GM12878 (cell line): ENCODE results near the gene LDLRAD3. TPM values are rescaled to one million over a fixed set of nuclear protein-coding genes. Genes with fewer than 3 reads are reported as not detected.

Experiments
- ATAC-seq: fragments of 200-7000 bp; cut with Tn5 transposase; 3 replicates; pipeline ENCODE4 v1.9.1; 2020; ENCODE audit warnings: mild to moderate bottlenecking, moderate library complexity
- BruUV-seq: library from RNA; stranded (reverse); fragments of 400-500 nt; replicated peaks from 2 replicates; lab custom pipeline; 2021; lab: Mats Ljungman, UMichigan
- CTCF ChIA-PET: fragments of 300-600 bp; sonication (Branson Sonifier 250); formaldehyde crosslinking; extraction: SDS; loops from one replicate; lab custom pipeline; 2021; ENCODE audit warnings: inconsistent platforms; lab: Yijun Ruan, JAX
- POLR2A ChIA-PET: fragments of 350-600 bp; formaldehyde crosslinking; extraction: SDS; loops from one replicate; lab custom pipeline; 2021; ENCODE audit warnings: inconsistent platforms; lab: Charles Lee
- RAD21 ChIA-PET: fragments of 300-600 bp; sonication (Branson Sonifier 250); formaldehyde crosslinking; loops from one replicate; lab custom pipeline; 2023; ENCODE audit warnings: antibody characterized with exemption; ENCODE audit not compliant: unreplicated experiment; lab: Charles Lee
- SMC1A ChIA-PET: fragments of 300-600 bp; sonication (Branson Sonifier 250); formaldehyde crosslinking; loops from one replicate; lab custom pipeline; 2023; ENCODE audit not compliant: unreplicated experiment, uncharacterized antibody; lab: Charles Lee
- DNase-seq: peaks from one replicate; pipeline ENCODE4 v3.0.0-alpha.2; 2011; ENCODE audit warnings: low read depth, low spot score
- FAIRE-seq: peaks from 3 replicates; lab custom pipeline; 2011; peaks lifted over from hg19 to GRCh38; lab: Jason Lieb, UNC
- H2AFZ ChIP-seq: 2 replicates; pipeline ENCODE4 v1.6.0; 2011; ENCODE audit warnings: low read depth, low read length, control low read depth; ENCODE audit not compliant: control insufficient read depth
- H3K27ac ChIP-seq: 2 replicates; pipeline ENCODE4 v1.5.1; 2011; ENCODE audit warnings: control low read depth; ENCODE audit not compliant: control insufficient read depth, insufficient read depth
- H3K27me3 ChIP-seq, 2 experiments: replicated peaks in 1 of 2; 2 replicates each; pipeline versions ENCODE4 v1.6.0 to v1.6.1; 2011; ENCODE audit warnings: low read length in 1 of 2; ENCODE audit not compliant: control insufficient read depth in 2 of 2, insufficient read depth in 2 of 2
- H3K36me3 ChIP-seq, 2 experiments: 2 replicates each; pipeline ENCODE4 v1.5.1; 2011; ENCODE audit warnings: low read length in 1 of 2; ENCODE audit not compliant: control insufficient read depth in 2 of 2, insufficient read depth in 2 of 2
- H3K4me1 ChIP-seq: 2 replicates; pipeline ENCODE4 v1.6.1; 2011; ENCODE audit warnings: mild to moderate bottlenecking, low read length, moderate library complexity, mixed read lengths; ENCODE audit not compliant: control insufficient read depth, insufficient read depth
- H3K4me2 ChIP-seq: 2 replicates; pipeline ENCODE4 v1.6.0; 2011; ENCODE audit warnings: control low read depth; ENCODE audit not compliant: control insufficient read depth, insufficient read depth
- H3K4me3 ChIP-seq: fragments of 200-600 bp; sonication (generic); 2 replicates; pipeline ENCODE4 v1.5.1; 2016
- H3K79me2 ChIP-seq: 2 replicates; pipeline ENCODE4 v1.6.0; 2011; ENCODE audit warnings: low read length; ENCODE audit not compliant: control insufficient read depth, insufficient read depth
- H3K9ac ChIP-seq: 2 replicates; pipeline ENCODE4 v1.8.0; 2011; ENCODE audit warnings: low read length, control low read depth, mixed read lengths; ENCODE audit not compliant: control insufficient read depth, insufficient read depth
- H3K9me3 ChIP-seq: replicated peaks from 3 replicates; pipeline ENCODE4 v1.5.1; 2011; ENCODE audit warnings: mild to moderate bottlenecking, low read length; ENCODE audit not compliant: control insufficient read depth, insufficient read depth
- H4K20me1 ChIP-seq: 2 replicates; pipeline ENCODE4 v1.6.0; 2011; ENCODE audit not compliant: control insufficient read depth, insufficient read depth
- ASH2L ChIP-seq: fragments of 300-600, 200-600 bp; sonication (generic); IDR thresholded peaks from 2 replicates; pipeline ENCODE4 v1.6.1; 2017; ENCODE audit warnings: low read depth, mild to moderate bottlenecking, borderline replicate concordance
- BCLAF1 ChIP-seq: fragments of 450-650 bp; IDR thresholded peaks from 2 replicates; pipeline ENCODE4 v1.6.1; 2017; ENCODE audit warnings: antibody characterized with exemption, mild to moderate bottlenecking, moderate library complexity
- HCFC1 ChIP-seq: fragments of 150-350 bp; IDR thresholded peaks from 2 replicates; pipeline ENCODE4 v1.6.1; 2014; ENCODE audit warnings: low read length
- HDGF ChIP-seq: fragments of 450-650 bp; IDR thresholded peaks from 2 replicates; pipeline ENCODE4 v1.6.1; 2016; ENCODE audit warnings: antibody characterized with exemption
- MTA3 ChIP-seq: IDR thresholded peaks from 2 replicates; pipeline ENCODE4 v1.6.1; 2012; ENCODE audit warnings: low read length, inconsistent platforms, borderline replicate concordance
- NFIC ChIP-seq: IDR thresholded peaks from 2 replicates; pipeline ENCODE4 v1.6.1; 2012; ENCODE audit warnings: low read depth, mild to moderate bottlenecking, inconsistent platforms, low read length, moderate library complexity
- NR2C2 ChIP-seq: IDR thresholded peaks from 2 replicates; pipeline ENCODE4 v1.6.1; 2011; ENCODE audit warnings: borderline replicate concordance, low read depth; ENCODE audit not compliant: control insufficient read depth, insufficient read length
- NRF1 ChIP-seq: conservative IDR thresholded peaks from 2 replicates; pipeline ENCODE4 v1.6.1; 2011; ENCODE audit warnings: mild to moderate bottlenecking, low read depth, low read length, improper control_type of control experiment
- SRF ChIP-seq, 2 experiments: IDR thresholded peaks; 2 replicates each; pipeline ENCODE4 v1.6.1; 2011; ENCODE audit warnings: low read depth in 2 of 2, low read length in 2 of 2, mild to moderate bottlenecking in 1 of 2, moderate library complexity in 1 of 2
- TAF1 ChIP-seq: IDR thresholded peaks from 2 replicates; pipeline ENCODE4 v1.6.1; 2011; ENCODE audit warnings: mild to moderate bottlenecking, low read depth, low read length, borderline replicate concordance
- ZBED1 ChIP-seq: IDR thresholded peaks from 2 replicates; pipeline ENCODE4 v1.6.1; 2016; ENCODE audit warnings: borderline replicate concordance
- ZBTB33 ChIP-seq: fragments of 450-650 bp; IDR thresholded peaks from 2 replicates; pipeline ENCODE4 v1.6.1; 2017; ENCODE audit warnings: mild to moderate bottlenecking
- ZNF207 ChIP-seq: fragments of 450-650 bp; IDR thresholded peaks from 2 replicates; pipeline ENCODE4 v1.6.1; 2014; ENCODE audit warnings: antibody characterized with exemption, mild to moderate bottlenecking, borderline replicate concordance
- ZNF622 ChIP-seq: fragments of 450-650 bp; IDR thresholded peaks from 2 replicates; pipeline ENCODE4 v1.6.1; 2017; ENCODE audit warnings: mild to moderate bottlenecking, inconsistent platforms
- WGBS: methylation state at CpG from one replicate; pipeline ENCODE4 v1.1.6; 2016; ENCODE audit warnings: low lambda C conversion rate; ENCODE audit not compliant: insufficient replicate concordance, insufficient coverage; ENCODE audit errors: missing lambda C conversion rate; 5-methylcytosine and 5-hydroxymethylcytosine counted together
- in situ Hi-C: fragments of 300-500 bp; cut with MboI; formaldehyde crosslinking; loops from 9 replicates; pipeline ENCODE4 v1.14.3; 2018; ENCODE audit warnings: mixed read lengths
- intact Hi-C: fragments of 100-400 bp; cut with micrococcal nuclease; formaldehyde crosslinking; loops from one replicate; pipeline ENCODE4 v1.14.2; 2022; ENCODE audit not compliant: unreplicated experiment
- polyA plus RNA-seq, 11 experiments: library from polyadenylated mRNA; depleted of rRNA in 4 of 11; unstranded in 6 of 11; stranded (reverse) in 5 of 11; fragments of >200 nt; fragmentation: Nextera tagmentation in 4 of 11; fragmentation: Illumina TruSeq in 1 of 11; extraction: Ambion mirVana in 4 of 11; extraction: Trizol in 1 of 11; gene quantifications; 1 replicate in 1 of 11; 2 replicates in 10 of 11; pipeline versions ENCODE4 v1.2.1 to v1.2.3, GENCODE V29; 2011 to 2016; ENCODE audit warnings: inconsistent platforms in 2 of 11, missing spikeins in 2 of 11, low read depth in 1 of 11
- total RNA-seq, 4 experiments: library from RNA; depleted of rRNA in 3 of 4; stranded (reverse); fragments of >200 nt in 3 of 4; fragmentation: Illumina TruSeq in 1 of 4; extraction: Trizol in 1 of 4; gene quantifications; 2 replicates each; pipeline versions ENCODE4 v1.2.1 to v1.2.3, GENCODE V29; 2013 to 2021

The LDLRAD3 gene
- total and polyA plus RNA-seq, 10 of the 15 experiments (the other 5 are each of a cell fraction or from before 2014, with no cell fraction given) = 2.5 to 17.2 (median 10.7) TPM

- in situ Hi-C loops = no loop called here
- POLR2A ChIA-PET = no interaction called here
- FAIRE-seq (no peak), DNase-seq (no peak), ATAC-seq (no peak)
- RAD21 ChIA-PET = interaction anchor here (0.7 kb wide), 1 partner anchor 21 kb away, joined by 3 read pairs; no protein-coding TSS in a partner anchor
- no peak overlapping the region for H2AFZ ChIP-seq
- H3K4me1 ChIP-seq = no peaks in the 10 kb centered on the region
- no peak overlapping the region for H3K4me2 ChIP-seq
- SMC1A ChIA-PET = no interaction called here
- H3K36me3 ChIP-seq = no peaks in the 10 kb centered on the region
- H3K9me3 ChIP-seq = peaks cover 2% of the 10 kb centered on the region; the same call in 2 of the 3 replicates
- intact Hi-C loops = no loop called here
- no peak overlapping the region for H3K4me3 ChIP-seq
- TF ChIP-seq ZBTB33 (no peak), SRF (IDR thresholded peaks at IDR 0.05; ENCODE audit: low read depth in 2 of 2, low read length in 2 of 2) (no peak), TAF1 (no peak), ZNF207 (no peak), ZNF622 (no peak)
- no TSS peak for BruUV-seq
- no peaks in the 10 kb centered on the region for H3K79me2 ChIP-seq
- H3K9ac ChIP-seq = no peak overlapping the region
- H4K20me1 ChIP-seq = no peaks in the 10 kb centered on the region
- no peak overlapping the region for H3K27ac ChIP-seq
- CTCF ChIA-PET = no interaction called here
- 49% methylated on average over 8 of the region's 8 CpGs for WGBS
- H3K27me3 ChIP-seq = no peaks in the 10 kb centered on the region; a peak in 1 of 4 replicates
Observed at GRCh38 chr11:36007127-36007655, 63.3 kb downstream of the LDLRAD3 start.

GRCh38 chr11:36008584-36008983 lies 64.7 kb downstream of the LDLRAD3 start:
- H3K27ac ChIP-seq = no peak overlapping the region
- no peaks in the 10 kb centered on the region for H3K4me1 ChIP-seq
- 17% methylated on average over 3 of the region's 3 CpGs for WGBS
- ATAC-seq (no peak), FAIRE-seq (no peak), DNase-seq (no peak)
- TF ChIP-seq NFIC (no peak), HCFC1 (no peak), SRF (IDR thresholded peaks at IDR 0.05; ENCODE audit: low read depth in 2 of 2, low read length in 2 of 2) (no peak), HDGF (no peak), NRF1 (no peak), BCLAF1 (no peak), MTA3 (no peak), NR2C2 (no peak), ASH2L (no peak), ZBED1 (no peak)
- no peak overlapping the region for H3K4me3 ChIP-seq
- H4K20me1 ChIP-seq = no peaks in the 10 kb centered on the region
- SMC1A ChIA-PET = no interaction called here
- peaks cover 2% of the 10 kb centered on the region; the same call in 2 of the 3 replicates for H3K9me3 ChIP-seq
- H3K4me2 ChIP-seq = no peak overlapping the region
- in situ Hi-C loops = no loop called here
- H3K79me2 ChIP-seq = no peaks in the 10 kb centered on the region
- CTCF ChIA-PET = no interaction called here
- no TSS peak for BruUV-seq
- intact Hi-C loops = no loop called here
- RAD21 ChIA-PET = no interaction called here
- H3K9ac ChIP-seq = no peak overlapping the region
- no peak overlapping the region for H2AFZ ChIP-seq
- H3K36me3 ChIP-seq = no peaks in the 10 kb centered on the region
- no peaks in the 10 kb centered on the region; a peak in 1 of 4 replicates for H3K27me3 ChIP-seq
- POLR2A ChIA-PET = no interaction called here
